Choroid plexus epithelial cell (primary cell): ENCODE measurements around the gene LINGO1.

Source experiments
- DNase-seq: peaks from one replicate; pipeline ENCODE4 v3.0.0-alpha.2; 2010; ENCODE audit warnings: low read depth
- H3K4me3 ChIP-seq: 2 replicates; pipeline ENCODE4 v1.5.1; 2011; ENCODE audit warnings: low read depth, mild to moderate bottlenecking, control low read depth, low read length, moderate library complexity
- CTCF ChIP-seq: conservative IDR thresholded peaks from 2 replicates; pipeline ENCODE4 v1.5.1; 2011; ENCODE audit warnings: low read depth, mild to moderate bottlenecking, control low read depth, inconsistent platforms, low read length, moderate library complexity

The LINGO1 gene

GRCh38 chr15:77672135-77672534 is 39.4 kb upstream of the LINGO1 start:
- DNase-seq, result no peak
- no peak overlapping the region for H3K4me3 ChIP-seq
- no peak for TF ChIP-seq CTCF

GRCh38 chr15:77671362-77672056 is 38.8 kb upstream of the LINGO1 start:
- TF ChIP-seq CTCF, result no peak
- DNase-seq, result no peak
- H3K4me3 ChIP-seq, result no peak overlapping the region

- TF ChIP-seq CTCF, result no peak
- DNase-seq, result no peak
- no peak overlapping the region for H3K4me3 ChIP-seq
Measured at GRCh38 chr15:77670558-77671361, 38.0 kb upstream of the LINGO1 start.

GRCh38 chr15:77669896-77670295 is 37.2 kb upstream of the LINGO1 start:
- H3K4me3 ChIP-seq, result no peak overlapping the region
- no peak for DNase-seq
- no peak for TF ChIP-seq CTCF

GRCh38 chr15:77667338-77668234 is 34.9 kb upstream of the LINGO1 start:
- TF ChIP-seq CTCF, result no peak
- no peak for DNase-seq
- H3K4me3 ChIP-seq, result no peak overlapping the region

- H3K4me3 ChIP-seq, result no peak overlapping the region
- no peak for DNase-seq
- TF ChIP-seq CTCF, result no peak
Measured at GRCh38 chr15:77666296-77666660, 33.6 kb upstream of the LINGO1 start.
